A549 (cell line): ENCODE measurements around the gene ZNF526. TPM values are rescaled to one million over a fixed set of nuclear protein-coding genes. Genes with fewer than 3 reads are reported as not detected.

Source experiments
- ATAC-seq, 2 experiments: fragments of 200-7000 bp in 1 of 2; fragments of >200 bp in 1 of 2; cut with Nextera tagmentation in 1 of 2; cut with Tn5 transposase in 1 of 2; 3 replicates each; pipeline versions ENCODE4 v1.8.0 to v1.9.1; 2018 to 2020; ENCODE audit warnings: mild to moderate bottlenecking in 1 of 2, moderate library complexity in 1 of 2
- CTCF ChIA-PET: fragments of 300-600 bp; sonication (Branson Sonifier 250); formaldehyde crosslinking; extraction: SDS; loops from one replicate; lab custom pipeline; 2021; ENCODE audit warnings: antibody characterized with exemption, inconsistent platforms; lab: Yijun Ruan, JAX
- POLR2A ChIA-PET: fragments of 350-600 bp; formaldehyde crosslinking; extraction: SDS; loops from one replicate; lab custom pipeline; 2021; ENCODE audit warnings: antibody characterized with exemption, inconsistent platforms; lab: Yijun Ruan, JAX
- DNase-seq, 2 experiments: peaks; one replicate each; pipeline versions ENCODE4 v3.0.0 to v3.0.0-alpha.2; 2011 to 2016; ENCODE audit warnings: low read depth in 1 of 2, low spot score in 1 of 2
- FAIRE-seq: peaks from 2 replicates; lab custom pipeline; 2011; peaks lifted over from hg19 to GRCh38; lab: Jason Lieb, UNC
- H3K27ac ChIP-seq, 2 experiments: fragments of >200 bp; sonication (Bioruptor Twin); formaldehyde crosslinking; 3 replicates each; pipeline ENCODE4 v1.5.1; 2016 to 2017
- H3K4me1 ChIP-seq: fragments of >200 bp; sonication (Bioruptor Twin); formaldehyde crosslinking; 3 replicates; pipeline ENCODE4 v1.6.1; 2016
- H3K4me2 ChIP-seq: fragments of >200 bp; sonication (Bioruptor Twin); formaldehyde crosslinking; 3 replicates; pipeline ENCODE4 v1.6.1; 2016
- H3K4me3 ChIP-seq: fragments of >200 bp; sonication (Bioruptor Twin); formaldehyde crosslinking; 3 replicates; pipeline ENCODE4 v1.5.1; 2016
- H3K9me3 ChIP-seq: fragments of >200 bp; sonication (Bioruptor Twin); formaldehyde crosslinking; 3 replicates; pipeline ENCODE4 v1.6.1; 2016
- BCL3 ChIP-seq: fragments of >200 bp; sonication (Bioruptor Twin); formaldehyde crosslinking; IDR thresholded peaks from 3 replicates; pipeline ENCODE4 v1.6.1; 2016
- CBX2 ChIP-seq: fragments of 200-600 bp; sonication (generic); IDR thresholded peaks from 2 replicates; pipeline ENCODE4 v1.6.1; 2016; ENCODE audit warnings: low read depth, mild to moderate bottlenecking, borderline replicate concordance
- CBX8 ChIP-seq: fragments of 200-600 bp; sonication (generic); IDR thresholded peaks from 2 replicates; pipeline ENCODE4 v1.6.1; 2016
- CEBPB ChIP-seq, 2 experiments: fragments of >200 bp in 1 of 2; sonication (Bioruptor Twin) in 1 of 2; formaldehyde crosslinking in 1 of 2; IDR thresholded peaks; 2 replicates each; pipeline ENCODE4 v1.6.1; 2012 to 2016
- CHD4 ChIP-seq: fragments of 200-600 bp; sonication (generic); IDR thresholded peaks from 2 replicates; pipeline ENCODE4 v1.6.1; 2016; ENCODE audit warnings: antibody characterized with exemption, mild to moderate bottlenecking, borderline replicate concordance
- EHF ChIP-seq: fragments of 250-450 bp; sonication (Bioruptor Pico); IDR thresholded peaks from 2 replicates; pipeline ENCODE4 v1.5.0; 2020; ENCODE audit warnings: mild to moderate bottlenecking
- EHMT2 ChIP-seq: fragments of 200-600 bp; sonication (generic); IDR thresholded peaks from 2 replicates; pipeline ENCODE4 v1.6.1; 2016; ENCODE audit warnings: antibody characterized with exemption, low read depth, mild to moderate bottlenecking, moderate library complexity
- ELK1 ChIP-seq: fragments of 150-350 bp; IDR thresholded peaks from 2 replicates; pipeline ENCODE4 v1.6.1; 2014; ENCODE audit warnings: low read depth, mild to moderate bottlenecking, low read length
- EP300 ChIP-seq, 2 experiments: fragments of >200 bp; sonication (Bioruptor Twin); formaldehyde crosslinking; IDR thresholded peaks; 2 replicates in 1 of 2; 3 replicates in 1 of 2; pipeline ENCODE4 v1.6.1; 2016 to 2017
- ESRRA ChIP-seq: fragments of 150-350 bp; IDR thresholded peaks from 2 replicates; pipeline ENCODE4 v1.6.1; 2014; ENCODE audit warnings: mild to moderate bottlenecking, low read length, borderline replicate concordance
- FOSB ChIP-seq: fragments of 250-450 bp; sonication (Bioruptor Pico); IDR thresholded peaks from 2 replicates; pipeline ENCODE4 v1.5.0; 2020; ENCODE audit warnings: mild to moderate bottlenecking, moderate library complexity
- GATA3 ChIP-seq: IDR thresholded peaks from 2 replicates; pipeline ENCODE4 v1.6.1; 2012; ENCODE audit warnings: borderline replicate concordance
- HOXA7 ChIP-seq: fragments of 250-450 bp; sonication (Bioruptor Pico); IDR thresholded peaks from 2 replicates; pipeline ENCODE4 v1.5.0; 2020; ENCODE audit warnings: mild to moderate bottlenecking, moderate library complexity
- HOXB13 ChIP-seq: fragments of 250-450 bp; sonication (Bioruptor Pico); IDR thresholded peaks from 2 replicates; pipeline ENCODE4 v1.5.0; 2020; ENCODE audit warnings: low read depth, mild to moderate bottlenecking, moderate library complexity
- JUNB ChIP-seq: fragments of >200 bp; sonication (Bioruptor Twin); formaldehyde crosslinking; IDR thresholded peaks from 2 replicates; pipeline ENCODE4 v1.6.1; 2016
- KDM1A ChIP-seq: fragments of 200-600 bp; sonication (generic); IDR thresholded peaks from 2 replicates; pipeline ENCODE4 v1.6.1; 2016; ENCODE audit warnings: low read depth, mild to moderate bottlenecking
- MAZ ChIP-seq: fragments of 150-350 bp; IDR thresholded peaks from 2 replicates; pipeline ENCODE4 v1.6.1; 2014; ENCODE audit warnings: antibody characterized with exemption, low read depth, low read length, borderline replicate concordance
- MYC ChIP-seq: IDR thresholded peaks from 2 replicates; pipeline ENCODE4 v1.6.1; 2012; ENCODE audit warnings: mild to moderate bottlenecking, inconsistent platforms, low read length, improper control_type of control experiment, borderline replicate concordance
- NPAS2 ChIP-seq: fragments of 250-450 bp; sonication (Bioruptor Pico); IDR thresholded peaks from 2 replicates; pipeline ENCODE4 v1.8.0; 2022; ENCODE audit warnings: mild to moderate bottlenecking, moderate library complexity, borderline replicate concordance
- PHF8 ChIP-seq: fragments of 200-600 bp; sonication (generic); IDR thresholded peaks from 2 replicates; pipeline ENCODE4 v1.6.1; 2016; ENCODE audit warnings: low read depth, mild to moderate bottlenecking, antibody characterized with exemption, moderate library complexity, borderline replicate concordance
- POLR2A ChIP-seq: IDR thresholded peaks from 2 replicates; pipeline ENCODE4 v1.6.1; 2012; ENCODE audit warnings: mild to moderate bottlenecking, low read length
- POLR2AphosphoS2 ChIP-seq: conservative IDR thresholded peaks from 2 replicates; pipeline ENCODE4 v1.6.1; 2012; ENCODE audit warnings: low read length, improper control_type of control experiment, inconsistent platforms
- RAD21 ChIP-seq, 2 experiments: fragments of >200 bp in 1 of 2; sonication (Bioruptor Twin) in 1 of 2; formaldehyde crosslinking in 1 of 2; IDR thresholded peaks in 1 of 2; conservative IDR thresholded peaks in 1 of 2; 2 replicates in 1 of 2; 3 replicates in 1 of 2; pipeline ENCODE4 v1.6.1; 2012 to 2018; ENCODE audit warnings: inconsistent platforms in 1 of 2
- RFX5 ChIP-seq: fragments of 450-650 bp; IDR thresholded peaks from 2 replicates; pipeline ENCODE4 v1.7.1; 2014; ENCODE audit warnings: antibody characterized with exemption, mild to moderate bottlenecking, moderate library complexity
- RNF2 ChIP-seq: fragments of 200-600 bp; sonication (generic); IDR thresholded peaks from 2 replicates; pipeline ENCODE4 v1.6.1; 2016; ENCODE audit warnings: low read depth, mild to moderate bottlenecking, antibody characterized with exemption, moderate library complexity, borderline replicate concordance
- SREBF2 ChIP-seq: fragments of 450-650 bp; IDR thresholded peaks from 2 replicates; pipeline ENCODE4 v1.6.1; 2014; ENCODE audit warnings: mild to moderate bottlenecking, moderate library complexity
- TFCP2L1 ChIP-seq: fragments of 250-450 bp; sonication (Bioruptor Pico); IDR thresholded peaks from 2 replicates; pipeline ENCODE4 v1.5.0; 2021; ENCODE audit warnings: mild to moderate bottlenecking
- TP53 ChIP-seq: fragments of 250-450 bp; sonication (Bioruptor Pico); IDR thresholded peaks from 2 replicates; pipeline ENCODE4 v1.5.0; 2021; ENCODE audit warnings: mild to moderate bottlenecking, moderate library complexity
- ZC3H11A ChIP-seq: fragments of 450-650 bp; IDR thresholded peaks from 2 replicates; pipeline ENCODE4 v1.6.1; 2014; ENCODE audit warnings: antibody characterized with exemption, mild to moderate bottlenecking
- ZFP36 ChIP-seq: fragments of 450-650 bp; IDR thresholded peaks from 2 replicates; pipeline ENCODE4 v1.6.1; 2014; ENCODE audit warnings: borderline replicate concordance; ENCODE audit not compliant: partially characterized antibody
- ZNF302 ChIP-seq: fragments of 250-450 bp; sonication (Bioruptor Pico); IDR thresholded peaks from 2 replicates; pipeline ENCODE4 v1.9.0; 2021; ENCODE audit warnings: inconsistent platforms, mild to moderate bottlenecking, moderate library complexity
- ZSCAN20 ChIP-seq: fragments of 250-450 bp; sonication (Bioruptor Pico); IDR thresholded peaks from 2 replicates; pipeline ENCODE4 v1.8.0; 2022; ENCODE audit warnings: mild to moderate bottlenecking, moderate library complexity
- WGBS: methylation state at CpG from one replicate; pipeline ENCODE4 v1.1.6; 2017; ENCODE audit errors: missing lambda C conversion rate; 5-methylcytosine and 5-hydroxymethylcytosine counted together
- polyA plus RNA-seq, 4 experiments: library from polyadenylated mRNA; depleted of rRNA in 3 of 4; stranded (reverse); fragments of >200 nt; fragmentation: RNase III in 1 of 4; extraction: RNeasy Plus Mini Kit Qiagen cat#74134 plus additional on column Dnase treatment in 1 of 4; gene quantifications; 2 replicates in 3 of 4; 3 replicates in 1 of 4; pipeline ENCODE4 v1.2.3, GENCODE V29; 2011 to 2017
- TF ChIP-seq, protein P1 (sequence below): fragments of 250-450 bp; sonication (Bioruptor Pico); IDR thresholded peaks from 2 replicates; pipeline ENCODE4 v1.5.0; 2020; ENCODE audit warnings: low read depth, mild to moderate bottlenecking, moderate library complexity
- TF ChIP-seq, protein P2 (sequence below): fragments of 450-650 bp; IDR thresholded peaks from 2 replicates; pipeline ENCODE4 v1.6.1; 2014; ENCODE audit warnings: antibody characterized with exemption
- TF ChIP-seq, protein P3 (sequence below): IDR thresholded peaks from 2 replicates; pipeline ENCODE4 v1.6.1; 2012

ZNF526 gene
- polyA plus RNA-seq, 2 of the 4 experiments (the other 2 are of a cell fraction) = 7.1 to 12.9 TPM

DNA sequence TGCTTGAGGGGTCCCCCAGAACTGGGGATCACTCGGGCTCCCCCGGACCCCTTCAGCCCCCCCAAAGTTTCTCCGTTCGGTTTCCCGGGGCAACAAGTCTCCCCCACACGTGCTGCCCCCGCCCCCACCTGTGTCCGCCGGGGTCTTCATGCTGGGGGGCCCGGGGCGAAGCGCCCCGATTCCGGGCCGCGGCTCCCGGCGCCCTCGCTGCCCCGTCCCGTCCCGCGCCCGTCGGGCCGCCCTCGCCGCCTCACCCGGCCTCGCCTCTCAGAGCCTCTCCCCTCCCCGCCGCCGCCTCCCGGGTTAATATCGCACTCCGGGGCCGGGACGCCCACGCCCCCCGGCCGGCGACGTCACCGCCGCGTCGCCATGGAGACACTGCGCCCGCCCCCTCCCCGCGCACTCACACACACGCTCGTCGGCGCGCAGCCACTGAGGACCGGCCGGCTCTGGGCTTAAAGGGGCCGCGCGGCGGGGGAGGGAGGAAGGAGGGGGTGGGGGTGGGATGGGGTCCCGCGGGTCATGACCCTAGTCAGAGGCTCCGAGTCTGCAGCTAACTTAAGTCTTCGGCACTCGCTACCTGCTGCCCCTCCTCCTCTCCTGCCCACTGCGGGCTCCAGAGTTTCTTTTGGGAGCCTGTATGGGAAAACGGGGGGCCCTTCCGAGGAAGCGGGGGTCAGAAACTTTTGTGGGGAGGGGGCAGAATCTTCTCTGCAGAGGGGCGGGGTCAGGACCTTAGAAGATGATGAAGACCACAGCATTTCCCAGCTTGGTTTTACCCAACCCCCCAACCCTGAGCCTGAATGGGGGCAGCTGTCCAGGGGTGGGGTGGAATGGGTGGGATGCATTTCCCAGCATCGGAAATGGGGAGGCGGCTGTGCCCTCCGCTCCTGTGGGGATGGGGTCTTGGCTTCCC lies 35.0 kb downstream of the ZNF526 start, which contains the start of gene ERF:
TSS of gene ERF (minus strand) at position 279 of the 916 bp plus-strand sequence. CDS start at position 150, 129 bp downstream.
- CTCF ChIA-PET = interaction anchor here (1.0 to 5.4 kb wide), 8 partner anchors 10 to 166 kb away, joined by 3 to 82 read pairs (median 6); partner anchors contain the start of genes GSK3A and POU2F2
- POLR2A ChIA-PET = interaction anchor here (0.7 to 2.1 kb wide), 8 partner anchors 9 to 179 kb away, joined by 3 to 17 read pairs (median 3); partner anchors contain the start of genes GSK3A and ZNF574
- no peak for TF ChIP-seq ZSCAN20 (CRISPR knock-in tag)
- TF ChIP-seq, protein P1, sequence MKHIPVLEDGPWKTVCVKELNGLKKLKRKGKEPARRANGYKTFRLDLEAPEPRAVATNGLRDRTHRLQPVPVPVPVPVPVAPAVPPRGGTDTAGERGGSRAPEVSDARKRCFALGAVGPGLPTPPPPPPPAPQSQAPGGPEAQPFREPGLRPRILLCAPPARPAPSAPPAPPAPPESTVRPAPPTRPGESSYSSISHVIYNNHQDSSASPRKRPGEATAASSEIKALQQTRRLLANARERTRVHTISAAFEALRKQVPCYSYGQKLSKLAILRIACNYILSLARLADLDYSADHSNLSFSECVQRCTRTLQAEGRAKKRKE (CRISPR knock-in tag) = no peak
- TF ChIP-seq, protein P2, sequence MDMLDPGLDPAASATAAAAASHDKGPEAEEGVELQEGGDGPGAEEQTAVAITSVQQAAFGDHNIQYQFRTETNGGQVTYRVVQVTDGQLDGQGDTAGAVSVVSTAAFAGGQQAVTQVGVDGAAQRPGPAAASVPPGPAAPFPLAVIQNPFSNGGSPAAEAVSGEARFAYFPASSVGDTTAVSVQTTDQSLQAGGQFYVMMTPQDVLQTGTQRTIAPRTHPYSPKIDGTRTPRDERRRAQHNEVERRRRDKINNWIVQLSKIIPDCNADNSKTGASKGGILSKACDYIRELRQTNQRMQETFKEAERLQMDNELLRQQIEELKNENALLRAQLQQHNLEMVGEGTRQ = no peak
- no peak for TF ChIP-seq EHMT2
- no peak for TF ChIP-seq RNF2
- no peak for TF ChIP-seq CHD4
- TF ChIP-seq ESRRA = no peak
- no peak for TF ChIP-seq RFX5
- no peak for TF ChIP-seq CBX2
- TF ChIP-seq EP300 (IDR thresholded peaks at IDR 0.05) = no peak; a peak in 1 of 5 replicates
- TF ChIP-seq HOXB13 (CRISPR knock-in tag) = no peak
- no peak for TF ChIP-seq CBX8
- peak; percentile 83; the same call in 1 of the 2 replicates for TF ChIP-seq TP53 (CRISPR knock-in tag)
- no peak; the same call in 1 of the 2 replicates for TF ChIP-seq GATA3
- no peak for TF ChIP-seq CEBPB (IDR thresholded peaks at IDR 0.05)
- TF ChIP-seq EHF (CRISPR knock-in tag) = no peak
- no peak for TF ChIP-seq JUNB
- no peak for TF ChIP-seq FOSB (CRISPR knock-in tag)
- peak; percentile 96 for TF ChIP-seq POLR2A
- no peak for TF ChIP-seq ELK1
- no peak for TF ChIP-seq ZNF302 (CRISPR knock-in tag)
- TF ChIP-seq, protein P3, sequence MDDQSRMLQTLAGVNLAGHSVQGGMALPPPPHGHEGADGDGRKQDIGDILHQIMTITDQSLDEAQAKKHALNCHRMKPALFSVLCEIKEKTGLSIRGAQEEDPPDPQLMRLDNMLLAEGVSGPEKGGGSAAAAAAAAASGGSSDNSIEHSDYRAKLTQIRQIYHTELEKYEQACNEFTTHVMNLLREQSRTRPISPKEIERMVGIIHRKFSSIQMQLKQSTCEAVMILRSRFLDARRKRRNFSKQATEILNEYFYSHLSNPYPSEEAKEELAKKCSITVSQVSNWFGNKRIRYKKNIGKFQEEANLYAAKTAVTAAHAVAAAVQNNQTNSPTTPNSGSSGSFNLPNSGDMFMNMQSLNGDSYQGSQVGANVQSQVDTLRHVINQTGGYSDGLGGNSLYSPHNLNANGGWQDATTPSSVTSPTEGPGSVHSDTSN = peak; percentile 68
- TF ChIP-seq SREBF2 = no peak
- TF ChIP-seq NPAS2 (CRISPR knock-in tag) = no peak
- no peak for TF ChIP-seq HOXA7 (CRISPR knock-in tag)
- TF ChIP-seq POLR2AphosphoS2 = no peak
- TF ChIP-seq TFCP2L1 (CRISPR knock-in tag) = no peak
- TF ChIP-seq MAZ = peak; percentile 79; the same call in 1 of the 2 replicates
- TF ChIP-seq PHF8 = peak; percentile 90
- peak; percentile 87 for TF ChIP-seq MYC
- no peak for TF ChIP-seq KDM1A
- TF ChIP-seq ZC3H11A = no peak
- TF ChIP-seq RAD21 (conservative IDR thresholded peaks at IDR 0.05 in 1 of 2, IDR thresholded peaks at IDR 0.05 in 1 of 2) = no peak
- peak; percentile 97 for TF ChIP-seq BCL3
- TF ChIP-seq ZFP36 = no peak

More for the DNA sequence above, 35.0 kb downstream of the ZNF526 start, which contains the start of gene ERF:
- Histone ChIP-seq H3K27ac (peak within 1 kb of the TSS; percentile 94 to 96), H3K4me3 (peak within 1 kb of the TSS; percentile 94), H3K4me2 (peak within 1 kb of the TSS; percentile 92), H3K9me3 (no peaks in the 10 kb centered on the region), H3K4me1 (peaks cover 47% of the 10 kb centered on the region)
- ATAC-seq = peak; percentile 48 to 72
- FAIRE-seq = no peak
- DNase-seq = peak; percentile 96 to 98
- WGBS = under 1% methylated on average over 14 of the region's 75 CpGs
